K562 (cell line): Measurements from ENCODE around the gene TRIAP1. TPM values are rescaled to one million over a fixed set of nuclear protein-coding genes. Genes with fewer than 3 reads are reported as not detected.

Source experiments
- BCL6 ChIP-seq: fragments of 250-450 bp; sonication (Bioruptor Pico); IDR thresholded peaks from 2 replicates; pipeline ENCODE4 v1.4.0; 2020
- CEBPB ChIP-seq: fragments of 450-650 bp; IDR thresholded peaks from 2 replicates; pipeline ENCODE4 v1.6.1; 2016; ENCODE audit warnings: missing genetic modification characterization, missing compliant biosample characterization
- CTBP1 ChIP-seq: fragments of 450-650 bp; IDR thresholded peaks from 2 replicates; pipeline ENCODE4 v1.6.1; 2016; ENCODE audit warnings: borderline replicate concordance
- FOXK1 ChIP-seq: sonication (generic); formaldehyde crosslinking; IDR thresholded peaks from 2 replicates; pipeline ENCODE4 v1.8.0; 2022; ENCODE audit warnings: missing genetic modification reagents, mild to moderate bottlenecking, borderline replicate concordance
- FOXP1 ChIP-seq: sonication (generic); formaldehyde crosslinking; IDR thresholded peaks from 2 replicates; pipeline ENCODE4 v1.8.0; 2022; ENCODE audit warnings: mild to moderate bottlenecking, missing genetic modification reagents
- IRF2 ChIP-seq: sonication (generic); formaldehyde crosslinking; IDR thresholded peaks from 2 replicates; pipeline ENCODE4 v1.8.1; 2022; ENCODE audit warnings: mild to moderate bottlenecking, missing genetic modification reagents
- PHB2 ChIP-seq: fragments of 450-650 bp; IDR thresholded peaks from 2 replicates; pipeline ENCODE4 v1.6.1; 2017; ENCODE audit warnings: low read depth
- POLR2H ChIP-seq: IDR thresholded peaks from 2 replicates; pipeline ENCODE4 v1.6.1; 2016; ENCODE audit warnings: missing genetic modification characterization, low read depth, mild to moderate bottlenecking, control low read depth, missing compliant biosample characterization, moderate library complexity
- PRPF4 ChIP-seq: fragments of 200-400 bp; formaldehyde crosslinking; IDR thresholded peaks from one replicate; pipeline ENCODE4 v1.6.1; 2017; ENCODE audit warnings: low read length, low read depth, mild to moderate bottlenecking; ENCODE audit not compliant: insufficient read depth, poor library complexity, severe bottlenecking
- SIRT6 ChIP-seq: IDR thresholded peaks from one replicate; pipeline ENCODE4 v1.6.1; 2012; ENCODE audit warnings: low read depth, mild to moderate bottlenecking, control low read depth, inconsistent platforms, low read length, moderate library complexity
- SIX5 ChIP-seq, 2 experiments: IDR thresholded peaks; 2 replicates each; pipeline ENCODE4 v1.6.1; 2011; ENCODE audit warnings: low read length in 2 of 2, borderline replicate concordance in 1 of 2, low read depth in 1 of 2, mild to moderate bottlenecking in 1 of 2, moderate library complexity in 1 of 2; ENCODE audit not compliant: insufficient read depth in 1 of 2
- SMAD1 ChIP-seq: fragments of 150-350 bp; IDR thresholded peaks from 2 replicates; pipeline ENCODE4 v1.6.1; 2014; ENCODE audit warnings: low read length, low read depth; ENCODE audit not compliant: partially characterized antibody
- SMARCC2 ChIP-seq: fragments of 450-650 bp; IDR thresholded peaks from 2 replicates; pipeline ENCODE4 v1.6.1; 2017; ENCODE audit warnings: antibody characterized with exemption, moderate library complexity, mild to moderate bottlenecking, low read depth
- SMARCE1 ChIP-seq: fragments of 450-650 bp; IDR thresholded peaks from 2 replicates; pipeline ENCODE4 v1.7.1; 2016; ENCODE audit warnings: mild to moderate bottlenecking
- SREBF2 ChIP-seq: sonication (generic); formaldehyde crosslinking; IDR thresholded peaks from 2 replicates; pipeline ENCODE4 v1.4.0; 2020; ENCODE audit warnings: mild to moderate bottlenecking, missing genetic modification reagents
- ZC3H8 ChIP-seq: fragments of 450-650 bp; IDR thresholded peaks from 2 replicates; pipeline ENCODE4 v1.6.1; 2017
- ZKSCAN1 ChIP-seq: fragments of 150-350 bp; IDR thresholded peaks from 2 replicates; pipeline ENCODE4 v1.6.1; 2016; ENCODE audit warnings: low read depth, low read length
- ZNF197 ChIP-seq: fragments of 200-800 bp; sonication (Bioruptor generic); IDR thresholded peaks from 2 replicates; pipeline ENCODE4 v1.6.1; 2016; ENCODE audit warnings: low read depth, missing genetic modification characterization, missing compliant biosample characterization
- ZNF224 ChIP-seq: sonication (generic); formaldehyde crosslinking; IDR thresholded peaks from 2 replicates; pipeline ENCODE4 v1.8.0; 2022; ENCODE audit warnings: mild to moderate bottlenecking, missing genetic modification reagents
- polyA plus RNA-seq, 8 experiments: library from polyadenylated mRNA; depleted of rRNA in 4 of 8; stranded (reverse) in 5 of 8; unstranded in 3 of 8; fragments of >200 nt; fragmentation: Nextera tagmentation in 2 of 8; fragmentation: Illumina TruSeq in 1 of 8; extraction: Ambion mirVana in 2 of 8; extraction: Trizol in 1 of 8; gene quantifications; 2 replicates each; pipeline versions ENCODE4 v1.2.1 to v1.2.3, GENCODE V29; 2011 to 2014; ENCODE audit warnings: inconsistent platforms in 1 of 8, missing spikeins in 1 of 8
- total RNA-seq, 7 experiments: library from RNA; depleted of rRNA in 6 of 7; stranded (reverse); fragments of >200 nt in 6 of 7; fragmentation: Illumina TruSeq in 2 of 7; extraction: Trizol in 2 of 7; gene quantifications; 2 replicates each; pipeline versions ENCODE4 v1.2.1 to v1.2.3, GENCODE V29; 2011 to 2021; ENCODE audit warnings: low replicate concordance in 1 of 7
- TF ChIP-seq, protein P1 (sequence below): sonication (generic); formaldehyde crosslinking; IDR thresholded peaks from 2 replicates; pipeline ENCODE4 v1.8.1; 2023; ENCODE audit warnings: mild to moderate bottlenecking, missing genetic modification reagents, moderate library complexity
- TF ChIP-seq, protein P2 (sequence below), 2 experiments: fragments of 250-450 bp in 1 of 2; fragments of 450-650 bp in 1 of 2; sonication (Bioruptor Pico) in 1 of 2; IDR thresholded peaks; 2 replicates each; pipeline versions ENCODE4 v1.6.1 to v1.8.0; 2016 to 2021; ENCODE audit warnings: mild to moderate bottlenecking in 2 of 2, moderate library complexity in 2 of 2, missing compliant biosample characterization in 1 of 2, missing genetic modification characterization in 1 of 2
- TF ChIP-seq, protein P3 (sequence below): fragments of 450-650 bp; IDR thresholded peaks from 2 replicates; pipeline ENCODE4 v1.6.1; 2017; ENCODE audit warnings: antibody characterized with exemption, mild to moderate bottlenecking

TRIAP1 gene
- total and polyA plus RNA-seq, 9 of the 15 experiments (the other 6 are each of a cell fraction or from before 2014, with no cell fraction given), result 37.3 to 354 (median 65.4) TPM

DNA sequence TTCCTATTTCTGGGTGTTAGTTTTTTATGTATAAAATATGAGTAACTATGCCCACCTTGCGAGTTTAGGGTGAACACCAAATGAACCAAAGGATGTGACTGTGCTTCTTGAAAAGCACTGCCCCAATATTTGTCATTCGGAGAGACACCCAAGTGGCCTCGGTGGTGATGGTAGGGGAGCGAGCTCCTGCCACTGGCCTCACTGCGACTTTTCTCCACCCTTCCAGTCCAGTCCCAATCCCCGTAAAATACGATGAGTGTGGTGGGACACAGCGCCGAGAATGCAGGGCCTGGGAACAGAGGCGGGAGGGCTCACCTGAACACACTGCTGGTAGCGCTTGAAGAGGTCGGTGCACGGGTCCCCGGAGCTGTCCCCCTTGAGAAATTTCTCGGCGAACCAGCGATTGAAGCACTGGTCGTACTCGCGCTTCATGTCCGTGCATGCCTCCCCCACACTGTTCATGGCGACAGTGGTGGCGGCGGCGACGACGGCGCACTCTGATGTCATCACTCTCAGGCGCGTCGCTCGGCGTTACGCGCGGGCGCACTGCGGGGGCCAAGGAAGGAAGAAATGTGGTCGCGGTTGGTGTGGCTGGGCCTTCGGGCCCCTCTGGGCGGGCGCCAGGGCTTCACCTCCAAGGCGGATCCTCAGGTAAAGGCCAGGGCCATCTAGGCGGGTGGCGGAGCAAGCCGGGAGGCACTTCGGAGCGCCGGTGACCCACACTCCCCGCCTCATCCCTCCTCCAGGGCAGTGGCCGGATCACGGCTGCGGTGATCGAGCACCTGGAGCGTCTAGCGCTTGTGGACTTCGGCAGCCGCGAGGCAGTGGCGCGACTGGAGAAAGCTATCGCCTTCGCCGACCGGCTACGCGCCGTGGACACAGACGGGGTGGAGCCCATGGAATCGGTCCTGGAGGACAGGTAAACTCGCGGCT is at the start of gene TRIAP1, which contains the start of gene GATC (continued):
- peak; percentile 70; the same call in 1 of the 2 replicates for TF ChIP-seq CTBP1
- peak; percentile 91 for TF ChIP-seq PRPF4
- TF ChIP-seq ZNF197 (CRISPR knock-in tag), result no peak
- peak; percentile 64 for TF ChIP-seq SIX5 (IDR thresholded peaks at IDR 0.05; ENCODE audit: borderline replicate concordance in 1 of 2, insufficient read depth in 1 of 2, low read depth in 1 of 2, low read length in 2 of 2)
- no peak for TF ChIP-seq BCL6 (CRISPR knock-in tag)
- TF ChIP-seq, protein P1, sequence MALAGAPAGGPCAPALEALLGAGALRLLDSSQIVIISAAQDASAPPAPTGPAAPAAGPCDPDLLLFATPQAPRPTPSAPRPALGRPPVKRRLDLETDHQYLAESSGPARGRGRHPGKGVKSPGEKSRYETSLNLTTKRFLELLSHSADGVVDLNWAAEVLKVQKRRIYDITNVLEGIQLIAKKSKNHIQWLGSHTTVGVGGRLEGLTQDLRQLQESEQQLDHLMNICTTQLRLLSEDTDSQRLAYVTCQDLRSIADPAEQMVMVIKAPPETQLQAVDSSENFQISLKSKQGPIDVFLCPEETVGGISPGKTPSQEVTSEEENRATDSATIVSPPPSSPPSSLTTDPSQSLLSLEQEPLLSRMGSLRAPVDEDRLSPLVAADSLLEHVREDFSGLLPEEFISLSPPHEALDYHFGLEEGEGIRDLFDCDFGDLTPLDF (CRISPR knock-in tag), result no peak
- 0 out of 2 replicates have a peak, but pooled peaks have one; percentile 65 for TF ChIP-seq ZC3H8
- TF ChIP-seq, protein P2, sequence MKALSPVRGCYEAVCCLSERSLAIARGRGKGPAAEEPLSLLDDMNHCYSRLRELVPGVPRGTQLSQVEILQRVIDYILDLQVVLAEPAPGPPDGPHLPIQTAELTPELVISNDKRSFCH (CRISPR knock-in tag; IDR thresholded peaks at IDR 0.05), result no peak
- TF ChIP-seq, protein P2 (tag; IDR thresholded peaks at IDR 0.05), result peak; percentile 84
- no peak for TF ChIP-seq SREBF2 (CRISPR knock-in tag)
- TF ChIP-seq, protein P3, sequence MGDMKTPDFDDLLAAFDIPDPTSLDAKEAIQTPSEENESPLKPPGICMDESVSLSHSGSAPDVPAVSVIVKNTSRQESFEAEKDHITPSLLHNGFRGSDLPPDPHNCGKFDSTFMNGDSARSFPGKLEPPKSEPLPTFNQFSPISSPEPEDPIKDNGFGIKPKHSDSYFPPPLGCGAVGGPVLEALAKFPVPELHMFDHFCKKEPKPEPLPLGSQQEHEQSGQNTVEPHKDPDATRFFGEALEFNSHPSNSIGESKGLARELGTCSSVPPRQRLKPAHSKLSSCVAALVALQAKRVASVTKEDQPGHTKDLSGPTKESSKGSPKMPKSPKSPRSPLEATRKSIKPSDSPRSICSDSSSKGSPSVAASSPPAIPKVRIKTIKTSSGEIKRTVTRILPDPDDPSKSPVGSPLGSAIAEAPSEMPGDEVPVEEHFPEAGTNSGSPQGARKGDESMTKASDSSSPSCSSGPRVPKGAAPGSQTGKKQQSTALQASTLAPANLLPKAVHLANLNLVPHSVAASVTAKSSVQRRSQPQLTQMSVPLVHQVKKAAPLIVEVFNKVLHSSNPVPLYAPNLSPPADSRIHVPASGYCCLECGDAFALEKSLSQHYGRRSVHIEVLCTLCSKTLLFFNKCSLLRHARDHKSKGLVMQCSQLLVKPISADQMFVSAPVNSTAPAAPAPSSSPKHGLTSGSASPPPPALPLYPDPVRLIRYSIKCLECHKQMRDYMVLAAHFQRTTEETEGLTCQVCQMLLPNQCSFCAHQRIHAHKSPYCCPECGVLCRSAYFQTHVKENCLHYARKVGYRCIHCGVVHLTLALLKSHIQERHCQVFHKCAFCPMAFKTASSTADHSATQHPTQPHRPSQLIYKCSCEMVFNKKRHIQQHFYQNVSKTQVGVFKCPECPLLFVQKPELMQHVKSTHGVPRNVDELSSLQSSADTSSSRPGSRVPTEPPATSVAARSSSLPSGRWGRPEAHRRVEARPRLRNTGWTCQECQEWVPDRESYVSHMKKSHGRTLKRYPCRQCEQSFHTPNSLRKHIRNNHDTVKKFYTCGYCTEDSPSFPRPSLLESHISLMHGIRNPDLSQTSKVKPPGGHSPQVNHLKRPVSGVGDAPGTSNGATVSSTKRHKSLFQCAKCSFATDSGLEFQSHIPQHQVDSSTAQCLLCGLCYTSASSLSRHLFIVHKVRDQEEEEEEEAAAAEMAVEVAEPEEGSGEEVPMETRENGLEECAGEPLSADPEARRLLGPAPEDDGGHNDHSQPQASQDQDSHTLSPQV, result no peak
- TF ChIP-seq CEBPB (tag), result 0 out of 2 replicates have a peak, but pooled peaks have one; percentile 7
- no peak for TF ChIP-seq SMAD1
- TF ChIP-seq FOXK1 (CRISPR knock-in tag), result peak; percentile 94; the same call in 1 of the 2 replicates
- no peak for TF ChIP-seq SMARCC2
- no peak for TF ChIP-seq SMARCE1
- peak; percentile 95 for TF ChIP-seq ZKSCAN1
- peak; percentile 42; the same call in 1 of the 2 replicates for TF ChIP-seq POLR2H (tag)
- TF ChIP-seq SIRT6, result no peak
- no peak for TF ChIP-seq ZNF224
- no peak for TF ChIP-seq PHB2
- TF ChIP-seq IRF2 (CRISPR knock-in tag), result no peak
- peak; percentile 94 for TF ChIP-seq FOXP1 (CRISPR knock-in tag)
